Measurements from ENCODE around the gene HPS5. TPM values are rescaled to one million over a fixed set of nuclear protein-coding genes. Genes with fewer than 3 reads are reported as not detected.

The HPS5 gene
- total RNA-seq, 1 experiment from 2014 or later = 31.8 TPM

DNA sequence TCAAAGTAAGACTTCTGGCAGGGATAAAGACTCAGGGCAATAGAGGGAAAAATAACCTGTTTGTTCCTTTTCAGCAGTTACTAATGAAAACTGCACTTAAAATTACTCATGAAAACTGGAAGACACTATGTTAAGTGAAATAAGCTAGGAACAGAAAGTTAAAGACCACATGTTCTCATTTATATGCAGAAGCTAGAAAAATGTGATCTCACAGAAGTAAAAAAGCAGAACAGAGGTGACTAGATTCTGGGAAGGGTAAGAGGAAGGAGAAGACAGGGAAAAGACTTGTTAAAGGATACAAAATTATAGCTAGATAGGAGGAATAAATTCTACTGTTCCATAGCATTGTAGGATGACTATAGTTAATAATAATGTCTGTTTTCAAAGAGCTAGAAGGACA lies 22.2 kb downstream of the HPS5 start:
- no TSS peak for BruUV-seq (replicated peaks)
- no peak overlapping the region for H3K27ac Mint-ChIP-seq (ENCODE audit: low read depth, unreplicated experiment)
- POLR2A ChIA-PET = interaction anchor here (0.7 to 1.8 kb wide), 8 partner anchors 8 to 96 kb away, joined by 3 to 6 read pairs (median 4); partner anchors contain the start of genes HPS5 and LDHA
- intact Hi-C loops (cut with micrococcal nuclease) = no loop called here
- CTCF ChIA-PET = interaction anchor here (0.7 to 2.7 kb wide), 4 partner anchors 11 to 1075 kb away, joined by 3 to 12 read pairs (median 3); no protein-coding TSS in a partner anchor
- no peaks in the 10 kb centered on the region for H3K27me3 Mint-ChIP-seq (ENCODE audit: insufficient read depth, unreplicated experiment)
- no peaks in the 10 kb centered on the region for H3K4me1 Mint-ChIP-seq (ENCODE audit: insufficient read depth, unreplicated experiment)
- peaks cover 95% of the 10 kb centered on the region for H3K36me3 Mint-ChIP-seq (ENCODE audit: insufficient read depth, unreplicated experiment)
- TF ChIP-seq, protein P1, sequence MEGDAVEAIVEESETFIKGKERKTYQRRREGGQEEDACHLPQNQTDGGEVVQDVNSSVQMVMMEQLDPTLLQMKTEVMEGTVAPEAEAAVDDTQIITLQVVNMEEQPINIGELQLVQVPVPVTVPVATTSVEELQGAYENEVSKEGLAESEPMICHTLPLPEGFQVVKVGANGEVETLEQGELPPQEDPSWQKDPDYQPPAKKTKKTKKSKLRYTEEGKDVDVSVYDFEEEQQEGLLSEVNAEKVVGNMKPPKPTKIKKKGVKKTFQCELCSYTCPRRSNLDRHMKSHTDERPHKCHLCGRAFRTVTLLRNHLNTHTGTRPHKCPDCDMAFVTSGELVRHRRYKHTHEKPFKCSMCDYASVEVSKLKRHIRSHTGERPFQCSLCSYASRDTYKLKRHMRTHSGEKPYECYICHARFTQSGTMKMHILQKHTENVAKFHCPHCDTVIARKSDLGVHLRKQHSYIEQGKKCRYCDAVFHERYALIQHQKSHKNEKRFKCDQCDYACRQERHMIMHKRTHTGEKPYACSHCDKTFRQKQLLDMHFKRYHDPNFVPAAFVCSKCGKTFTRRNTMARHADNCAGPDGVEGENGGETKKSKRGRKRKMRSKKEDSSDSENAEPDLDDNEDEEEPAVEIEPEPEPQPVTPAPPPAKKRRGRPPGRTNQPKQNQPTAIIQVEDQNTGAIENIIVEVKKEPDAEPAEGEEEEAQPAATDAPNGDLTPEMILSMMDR (IDR thresholded peaks at IDR 0.05; ENCODE audit: unreplicated experiment) = no peak
- DNase-seq (ENCODE audit: unreplicated experiment) = no peak
- H3K4me3 Mint-ChIP-seq (ENCODE audit: unreplicated experiment) = no peak overlapping the region
- no peaks in the 10 kb centered on the region for H3K9me3 Mint-ChIP-seq (ENCODE audit: unreplicated experiment)

DNA sequence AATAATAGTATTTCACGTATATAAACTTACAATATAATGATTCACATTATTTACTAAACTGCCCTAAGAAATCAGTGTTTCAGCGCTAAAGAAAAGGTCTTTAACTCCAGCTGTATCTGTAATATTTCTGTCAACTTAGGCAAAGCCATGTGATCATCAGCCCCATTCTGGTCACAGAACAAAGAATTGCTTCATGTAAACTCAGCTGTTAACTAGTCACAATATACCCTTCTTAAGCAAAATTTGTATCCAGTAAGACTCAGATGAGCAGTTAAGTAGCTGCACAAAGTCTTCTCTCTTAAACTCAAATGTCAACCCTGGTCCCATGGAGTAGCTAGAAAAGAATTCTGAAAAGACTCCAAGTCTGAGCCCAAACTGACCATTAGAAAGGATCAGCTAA lies 26.6 kb downstream of the HPS5 start:
- POLR2A ChIA-PET = interaction anchor here (0.6 to 1.0 kb wide), 4 partner anchors 13 to 101 kb away, joined by 3 to 4 read pairs (median 4); partner anchors contain the start of genes GTF2H1, HPS5 and LDHA
- TF ChIP-seq, protein P1 (IDR thresholded peaks at IDR 0.05; ENCODE audit: unreplicated experiment) = no peak
- Mint-ChIP-seq H3K4me3 (ENCODE audit: unreplicated experiment) (no peak overlapping the region), H3K9me3 (ENCODE audit: unreplicated experiment) (no peaks in the 10 kb centered on the region), H3K4me1 (ENCODE audit: insufficient read depth, unreplicated experiment) (no peaks in the 10 kb centered on the region), H3K36me3 (ENCODE audit: insufficient read depth, unreplicated experiment) (peaks cover 98% of the 10 kb centered on the region), H3K27ac (ENCODE audit: low read depth, unreplicated experiment) (no peak overlapping the region), H3K27me3 (ENCODE audit: insufficient read depth, unreplicated experiment) (no peaks in the 10 kb centered on the region)
- DNase-seq (ENCODE audit: unreplicated experiment) = no peak
- BruUV-seq (replicated peaks) = no TSS peak
- intact Hi-C loops (cut with micrococcal nuclease) = no loop called here
- CTCF ChIA-PET = interaction anchor here (0.6 to 1.3 kb wide), 2 partner anchors 9 to 51 kb away, joined by 3 to 5 read pairs; no protein-coding TSS in a partner anchor

GRCh38 chr11:18294862-18295261 lies 27.1 kb downstream of the HPS5 start:
- Mint-ChIP-seq H3K9me3 (ENCODE audit: unreplicated experiment) (no peaks in the 10 kb centered on the region), H3K27ac (ENCODE audit: low read depth, unreplicated experiment) (no peak overlapping the region), H3K4me3 (ENCODE audit: unreplicated experiment) (no peak overlapping the region), H3K36me3 (ENCODE audit: insufficient read depth, unreplicated experiment) (peaks cover 98% of the 10 kb centered on the region), H3K4me1 (ENCODE audit: insufficient read depth, unreplicated experiment) (no peaks in the 10 kb centered on the region), H3K27me3 (ENCODE audit: insufficient read depth, unreplicated experiment) (no peaks in the 10 kb centered on the region)
- POLR2A ChIA-PET = interaction anchor here (0.6 to 0.8 kb wide), 2 partner anchors 27 to 101 kb away, joined by 3 read pairs; no protein-coding TSS in a partner anchor
- CTCF ChIA-PET = interaction anchor here (1.3 kb wide), 1 partner anchor 51 kb away, joined by 5 read pairs; no protein-coding TSS in a partner anchor
- no TSS peak for BruUV-seq (replicated peaks)
- TF ChIP-seq, protein P1 (IDR thresholded peaks at IDR 0.05; ENCODE audit: unreplicated experiment) = no peak
- no peak for DNase-seq (ENCODE audit: unreplicated experiment)
- intact Hi-C loops (cut with micrococcal nuclease) = no loop called here

- TF ChIP-seq, protein P1 (IDR thresholded peaks at IDR 0.05; ENCODE audit: unreplicated experiment) = no peak
- CTCF ChIA-PET = interaction anchor here (0.6 to 1.0 kb wide), 4 partner anchors 45 to 216 kb away, joined by 3 to 4 read pairs (median 4); no protein-coding TSS in a partner anchor
- Mint-ChIP-seq H3K4me3 (ENCODE audit: unreplicated experiment) (no peak overlapping the region), H3K4me1 (ENCODE audit: insufficient read depth, unreplicated experiment) (no peaks in the 10 kb centered on the region), H3K27ac (ENCODE audit: low read depth, unreplicated experiment) (no peak overlapping the region), H3K9me3 (ENCODE audit: unreplicated experiment) (no peaks in the 10 kb centered on the region), H3K36me3 (ENCODE audit: insufficient read depth, unreplicated experiment) (peaks cover 88% of the 10 kb centered on the region), H3K27me3 (ENCODE audit: insufficient read depth, unreplicated experiment) (no peaks in the 10 kb centered on the region)
- POLR2A ChIA-PET = interaction anchor here (0.6 to 2.4 kb wide), 5 partner anchors 8 to 141 kb away, joined by 3 to 7 read pairs (median 4); no protein-coding TSS in a partner anchor
- DNase-seq (ENCODE audit: unreplicated experiment) = no peak
- BruUV-seq (replicated peaks) = no TSS peak
- intact Hi-C loops (cut with micrococcal nuclease) = no loop called here
These were observed 33.0 kb downstream of the HPS5 start for GRCh38 chr11:18288911-18289310.

Data from MCF 10A (cell line).